AG09309 (cell line): ENCODE results near the gene KCNF1.

Experiments used
- DNase-seq: peaks from one replicate; pipeline ENCODE4 v3.0.0-alpha.2; 2010; ENCODE audit warnings: low read depth
- H3K4me3 ChIP-seq: 2 replicates; pipeline ENCODE4 v1.5.1; 2011; ENCODE audit warnings: mild to moderate bottlenecking, low read depth, low read length, moderate library complexity; ENCODE audit not compliant: control insufficient read depth
- CTCF ChIP-seq: IDR thresholded peaks from 2 replicates; pipeline ENCODE4 v1.5.1; 2011; ENCODE audit warnings: mild to moderate bottlenecking, low read depth, low read length, inconsistent platforms; ENCODE audit not compliant: insufficient read depth, control insufficient read depth; ENCODE audit errors: missing control alignments

The KCNF1 gene

GRCh38 chr2:10901160-10901939 lies 10.4 kb upstream of the KCNF1 start:
- no peak for TF ChIP-seq CTCF
- DNase-seq = no peak
- no peak overlapping the region for H3K4me3 ChIP-seq

- no peak for TF ChIP-seq CTCF
- no peak for DNase-seq
- H3K4me3 ChIP-seq = no peak overlapping the region
Observed at GRCh38 chr2:10903861-10904210, 7.9 kb upstream of the KCNF1 start.

GRCh38 chr2:10904455-10904854 lies 7.3 kb upstream of the KCNF1 start:
- DNase-seq = no peak
- no peak overlapping the region for H3K4me3 ChIP-seq
- TF ChIP-seq CTCF = no peak

- DNase-seq = no peak
- H3K4me3 ChIP-seq = no peak overlapping the region
- TF ChIP-seq CTCF = no peak
Observed at GRCh38 chr2:10905006-10905861, 6.5 kb upstream of the KCNF1 start.

GRCh38 chr2:10905862-10906143 lies 5.9 kb upstream of the KCNF1 start:
- no peak overlapping the region for H3K4me3 ChIP-seq
- no peak for TF ChIP-seq CTCF
- DNase-seq = no peak

GRCh38 chr2:10906926-10907625 lies 4.7 kb upstream of the KCNF1 start:
- H3K4me3 ChIP-seq = no peak overlapping the region
- no peak for TF ChIP-seq CTCF
- no peak for DNase-seq
